ENCODE measurements around the gene PGBD1. TPM values are rescaled to one million over a fixed set of nuclear protein-coding genes. Genes with fewer than 3 reads are reported as not detected.

The PGBD1 gene, protein sequence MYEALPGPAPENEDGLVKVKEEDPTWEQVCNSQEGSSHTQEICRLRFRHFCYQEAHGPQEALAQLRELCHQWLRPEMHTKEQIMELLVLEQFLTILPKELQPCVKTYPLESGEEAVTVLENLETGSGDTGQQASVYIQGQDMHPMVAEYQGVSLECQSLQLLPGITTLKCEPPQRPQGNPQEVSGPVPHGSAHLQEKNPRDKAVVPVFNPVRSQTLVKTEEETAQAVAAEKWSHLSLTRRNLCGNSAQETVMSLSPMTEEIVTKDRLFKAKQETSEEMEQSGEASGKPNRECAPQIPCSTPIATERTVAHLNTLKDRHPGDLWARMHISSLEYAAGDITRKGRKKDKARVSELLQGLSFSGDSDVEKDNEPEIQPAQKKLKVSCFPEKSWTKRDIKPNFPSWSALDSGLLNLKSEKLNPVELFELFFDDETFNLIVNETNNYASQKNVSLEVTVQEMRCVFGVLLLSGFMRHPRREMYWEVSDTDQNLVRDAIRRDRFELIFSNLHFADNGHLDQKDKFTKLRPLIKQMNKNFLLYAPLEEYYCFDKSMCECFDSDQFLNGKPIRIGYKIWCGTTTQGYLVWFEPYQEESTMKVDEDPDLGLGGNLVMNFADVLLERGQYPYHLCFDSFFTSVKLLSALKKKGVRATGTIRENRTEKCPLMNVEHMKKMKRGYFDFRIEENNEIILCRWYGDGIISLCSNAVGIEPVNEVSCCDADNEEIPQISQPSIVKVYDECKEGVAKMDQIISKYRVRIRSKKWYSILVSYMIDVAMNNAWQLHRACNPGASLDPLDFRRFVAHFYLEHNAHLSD
- 1 to 10 TPM; 6.5 to 7.7 (median 7.2) TPM for total RNA-seq

DNA sequence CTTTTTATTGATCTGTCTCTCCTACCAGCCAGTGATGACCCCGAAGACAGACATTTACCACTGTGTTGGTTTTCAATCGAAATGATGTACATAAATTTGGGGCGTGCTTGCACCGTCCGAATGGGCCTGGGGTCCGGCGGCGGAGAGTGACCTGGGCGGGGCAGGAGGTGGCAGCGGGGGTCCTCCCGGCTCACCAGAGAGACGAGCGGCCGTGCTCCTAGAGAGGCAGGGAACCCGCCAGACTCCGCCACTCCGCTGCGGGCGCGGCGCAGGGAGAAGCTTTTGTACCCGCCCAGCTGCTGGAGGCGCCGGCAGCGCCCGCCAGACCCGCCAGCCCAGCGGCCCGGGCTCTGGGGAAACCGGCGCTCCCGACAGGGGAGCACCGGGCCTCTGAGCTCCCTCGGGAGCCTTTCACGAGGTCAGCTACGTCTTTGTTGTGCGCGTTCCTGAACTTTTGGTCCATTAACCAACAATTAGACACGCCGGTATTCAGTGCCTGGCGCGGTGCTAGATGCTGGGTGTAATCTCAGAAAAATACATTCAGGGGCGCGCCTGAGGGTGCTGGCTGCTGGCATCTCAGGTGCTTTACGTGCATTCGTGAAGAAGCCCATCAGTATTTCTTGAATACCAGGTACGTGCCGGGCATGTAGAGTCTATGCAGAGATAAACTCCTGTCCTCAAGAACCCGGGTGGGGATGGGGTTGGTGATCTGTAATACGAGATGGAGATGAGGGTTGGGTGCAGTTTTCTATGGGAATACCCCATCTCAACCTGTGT lies at the start of gene PGBD1:
Gene PGBD1, plus strand, starts transcription at position 285 of the 777 bp plus-strand sequence. CDS start 2,242 bp downstream, outside the sequence.
- peak; percentile 32 to 39 for TF ChIP-seq POLR2A (IDR thresholded peaks at IDR 0.05)
- peak; percentile 59 for TF ChIP-seq POLR2AphosphoS5 (IDR thresholded peaks at IDR 0.05)
- TF ChIP-seq, protein P1, sequence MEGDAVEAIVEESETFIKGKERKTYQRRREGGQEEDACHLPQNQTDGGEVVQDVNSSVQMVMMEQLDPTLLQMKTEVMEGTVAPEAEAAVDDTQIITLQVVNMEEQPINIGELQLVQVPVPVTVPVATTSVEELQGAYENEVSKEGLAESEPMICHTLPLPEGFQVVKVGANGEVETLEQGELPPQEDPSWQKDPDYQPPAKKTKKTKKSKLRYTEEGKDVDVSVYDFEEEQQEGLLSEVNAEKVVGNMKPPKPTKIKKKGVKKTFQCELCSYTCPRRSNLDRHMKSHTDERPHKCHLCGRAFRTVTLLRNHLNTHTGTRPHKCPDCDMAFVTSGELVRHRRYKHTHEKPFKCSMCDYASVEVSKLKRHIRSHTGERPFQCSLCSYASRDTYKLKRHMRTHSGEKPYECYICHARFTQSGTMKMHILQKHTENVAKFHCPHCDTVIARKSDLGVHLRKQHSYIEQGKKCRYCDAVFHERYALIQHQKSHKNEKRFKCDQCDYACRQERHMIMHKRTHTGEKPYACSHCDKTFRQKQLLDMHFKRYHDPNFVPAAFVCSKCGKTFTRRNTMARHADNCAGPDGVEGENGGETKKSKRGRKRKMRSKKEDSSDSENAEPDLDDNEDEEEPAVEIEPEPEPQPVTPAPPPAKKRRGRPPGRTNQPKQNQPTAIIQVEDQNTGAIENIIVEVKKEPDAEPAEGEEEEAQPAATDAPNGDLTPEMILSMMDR (IDR thresholded peaks at IDR 0.05) = peak in 1 of 4 experiments; percentile 20
- no peak for TF ChIP-seq EP300 (IDR thresholded peaks at IDR 0.05)
- Histone ChIP-seq H3K27ac (peak within 1 kb of the TSS in 3 of 4 donors; percentile 75 to 78 (median 77)), H3K27me3 (no peaks in the 10 kb centered on the region), H3K4me1 (peaks cover 0 to 21% (median 2%) of the 10 kb centered on the region in 3 donors), H3K36me3 (peaks cover 0 to 44% of the 10 kb centered on the region in 2 donors), H3K9me3 (no peaks in the 10 kb centered on the region), H3K4me3 (peak within 1 kb of the TSS; percentile 71 to 85)
- whole genome bisulfite sequencing, 2 donors (ENCODE audit: low coverage in 1 of 2) = 0 to 5% methylated on average over 2 to 3 of the region's 50 CpGs
- ATAC-seq = peak; percentile 90

DNA sequence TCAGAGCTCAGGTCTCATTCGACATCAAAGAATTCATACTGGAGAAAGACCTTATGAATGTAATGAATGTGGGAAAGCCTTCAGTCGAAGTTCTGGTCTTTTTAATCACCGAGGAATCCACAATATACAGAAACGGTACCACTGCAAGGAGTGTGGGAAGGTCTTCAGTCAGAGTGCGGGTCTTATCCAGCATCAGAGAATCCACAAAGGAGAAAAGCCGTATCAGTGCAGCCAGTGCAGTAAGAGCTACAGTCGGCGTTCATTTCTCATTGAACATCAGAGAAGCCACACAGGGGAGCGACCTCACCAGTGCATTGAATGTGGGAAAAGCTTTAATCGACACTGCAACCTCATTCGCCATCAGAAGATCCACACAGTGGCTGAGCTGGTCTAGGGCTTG lies 48.6 kb upstream of the PGBD1 start:
- ATAC-seq = no peak
- Histone ChIP-seq H3K4me1 (peaks cover 0 to 5% (median 0%) of the 10 kb centered on the region in 3 donors), H3K27ac (no peak overlapping the region), H3K27me3 (no peaks in the 10 kb centered on the region), H3K4me3 (no peak overlapping the region), H3K9me3 (peaks cover 0 to 4% (median 0%) of the 10 kb centered on the region in 3 donors), H3K36me3 (peaks cover 9 to 78% of the 10 kb centered on the region in 2 donors)
- TF ChIP-seq POLR2AphosphoS5 (IDR thresholded peaks at IDR 0.05) (no peak), POLR2A (IDR thresholded peaks at IDR 0.05) (no peak), EP300 (IDR thresholded peaks at IDR 0.05) (no peak)
- TF ChIP-seq, protein P1 (IDR thresholded peaks at IDR 0.05) = no peak
- 98% methylated on average over 11 of the region's 11 CpGs; no CpG with 5 or more reads in 1 of the 2 donors for WGBS, 2 donors (ENCODE audit: low coverage in 1 of 2)

DNA sequence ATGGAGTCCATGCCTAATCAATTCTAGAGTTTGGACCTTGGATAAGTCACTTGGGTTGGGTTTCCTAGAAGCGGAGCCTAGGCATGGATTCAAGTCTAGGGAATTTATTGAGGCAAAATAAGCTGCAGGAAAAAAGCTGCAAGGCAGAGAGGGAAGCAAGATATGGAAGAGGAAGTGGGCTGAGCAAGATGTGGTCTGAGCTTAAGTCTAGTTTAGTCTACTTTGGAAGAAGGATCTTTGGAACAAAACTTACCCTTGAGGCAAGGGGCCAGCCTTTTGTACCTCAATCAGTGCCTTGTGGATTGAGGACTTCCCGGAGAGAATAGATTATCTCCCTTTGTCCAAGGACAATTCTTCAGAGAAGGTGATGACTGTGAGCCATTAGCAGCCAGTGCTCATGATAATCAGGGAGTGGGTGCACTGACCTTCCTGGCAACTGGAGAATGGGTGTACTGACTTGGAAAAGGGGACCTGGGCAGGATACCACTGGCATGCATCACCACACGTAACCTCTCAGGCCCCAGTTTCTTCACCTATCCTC lies 45.4 kb upstream of the PGBD1 start:
- 75 to 83% methylated on average over 1 to 3 of the region's 3 CpGs for WGBS, 2 donors (ENCODE audit: low coverage in 1 of 2)
- H3K27ac ChIP-seq = no peak overlapping the region
- H3K4me3 ChIP-seq = no peak overlapping the region
- peaks cover 0 to 53% of the 10 kb centered on the region in 2 donors for H3K36me3 ChIP-seq
- TF ChIP-seq POLR2AphosphoS5 (IDR thresholded peaks at IDR 0.05) = no peak
- TF ChIP-seq, protein P1 (IDR thresholded peaks at IDR 0.05) = no peak
- TF ChIP-seq EP300 (IDR thresholded peaks at IDR 0.05) = no peak
- no peak for TF ChIP-seq POLR2A (IDR thresholded peaks at IDR 0.05)
- H3K4me1 ChIP-seq = no peaks in the 10 kb centered on the region
- no peak for ATAC-seq
- H3K9me3 ChIP-seq = peaks cover 0 to 4% (median 0%) of the 10 kb centered on the region in 3 donors
- no peaks in the 10 kb centered on the region for H3K27me3 ChIP-seq

DNA sequence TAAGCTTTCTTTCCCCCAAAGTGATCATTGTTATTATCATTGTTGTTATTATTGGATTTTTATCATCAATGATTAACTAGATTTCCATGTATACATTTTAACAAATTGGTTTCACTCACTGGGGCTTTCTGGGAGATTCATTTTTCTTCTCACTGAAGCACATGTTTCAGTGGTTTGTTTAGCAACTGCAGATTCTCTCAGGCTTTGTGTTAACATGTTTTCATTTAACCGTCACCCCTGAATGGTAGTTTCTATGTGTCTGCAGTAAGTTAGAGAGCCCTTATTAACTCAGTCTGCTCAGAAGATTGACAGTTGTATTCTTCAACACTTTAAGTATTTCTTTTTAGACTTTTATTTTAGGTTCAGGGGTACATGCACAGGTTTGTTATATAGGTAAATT lies 41.7 kb upstream of the PGBD1 start:
- Histone ChIP-seq H3K36me3 (peaks cover 0 to 28% of the 10 kb centered on the region in 2 donors), H3K27ac (no peak overlapping the region), H3K4me3 (no peak overlapping the region), H3K27me3 (no peaks in the 10 kb centered on the region), H3K9me3 (no peaks in the 10 kb centered on the region), H3K4me1 (no peaks in the 10 kb centered on the region)
- ATAC-seq = no peak
- WGBS, 2 donors (ENCODE audit: low coverage in 1 of 2) = 92 to 100% methylated on average over 1 of the region's 1 CpG
- TF ChIP-seq EP300 (IDR thresholded peaks at IDR 0.05) (no peak), POLR2AphosphoS5 (IDR thresholded peaks at IDR 0.05) (no peak), POLR2A (IDR thresholded peaks at IDR 0.05) (no peak)
- TF ChIP-seq, protein P1 (IDR thresholded peaks at IDR 0.05) = no peak

All from gastroesophageal sphincter (tissue), 4 donors.